ENCODE measurements around the gene AGT.
"Not testable (repeated sequence)": the region's sequence is repeated elsewhere in the genome, so short reads cannot be mapped to it uniquely, and the experiment has no call there.

AGT gene

GRCh38 chr1:230706887-230707731, 6.8 kb downstream of the AGT start:
- DNase-seq: no peak

- DNase-seq: no peak
These were observed 7.8 kb downstream of the AGT start for GRCh38 chr1:230706020-230706699.

DNA sequence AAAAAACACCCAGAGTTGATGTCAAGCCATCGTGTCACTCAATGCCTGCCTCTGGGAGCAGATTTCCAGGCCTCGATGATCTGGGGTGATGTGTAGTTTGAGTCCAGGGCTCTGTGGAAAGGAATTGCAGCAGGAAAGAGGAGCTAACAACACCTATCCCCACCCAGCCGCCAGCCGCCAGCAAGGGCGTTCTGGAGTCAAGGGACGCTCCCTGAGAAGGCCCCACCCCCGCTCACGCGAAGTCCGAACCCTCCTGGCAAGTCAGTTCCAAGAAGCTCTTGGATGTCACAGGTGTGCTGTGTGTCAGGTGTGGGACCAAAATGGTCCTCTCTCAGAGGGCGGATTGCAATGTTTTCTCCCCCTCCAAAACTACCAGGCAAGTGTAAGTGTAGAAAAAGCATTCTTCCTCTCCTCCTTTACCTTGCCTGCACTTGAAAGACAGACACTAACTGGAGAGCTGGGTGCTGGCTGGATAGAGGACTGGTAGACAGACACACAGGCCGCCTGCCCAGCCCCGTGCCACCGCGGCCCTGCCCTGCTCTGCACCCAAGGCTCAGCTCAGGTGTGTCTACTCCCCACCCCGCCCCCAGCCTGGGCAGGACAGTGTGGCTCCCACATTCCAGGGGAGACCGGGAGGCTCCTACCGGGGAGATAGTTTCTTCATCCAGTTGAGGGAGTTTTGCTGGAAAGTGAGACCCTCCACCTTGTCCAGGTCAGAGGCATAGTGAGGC, 8.5 kb downstream of the AGT start:
- no peak for DNase-seq

- DNase-seq: no peak
These were observed 9.1 kb downstream of the AGT start for GRCh38 chr1:230704830-230705229.

- DNase-seq: no peak
These were observed 10.1 kb downstream of the AGT start for GRCh38 chr1:230703679-230704385.

GRCh38 chr1:230702934-230703678, 10.8 kb downstream of the AGT start:
- DNase-seq: peak; percentile 37

- no peak for DNase-seq
These were observed 11.8 kb downstream of the AGT start for GRCh38 chr1:230701895-230702768.

- DNase-seq: no peak
These were observed 12.5 kb downstream of the AGT start for GRCh38 chr1:230701434-230701833.

DNA sequence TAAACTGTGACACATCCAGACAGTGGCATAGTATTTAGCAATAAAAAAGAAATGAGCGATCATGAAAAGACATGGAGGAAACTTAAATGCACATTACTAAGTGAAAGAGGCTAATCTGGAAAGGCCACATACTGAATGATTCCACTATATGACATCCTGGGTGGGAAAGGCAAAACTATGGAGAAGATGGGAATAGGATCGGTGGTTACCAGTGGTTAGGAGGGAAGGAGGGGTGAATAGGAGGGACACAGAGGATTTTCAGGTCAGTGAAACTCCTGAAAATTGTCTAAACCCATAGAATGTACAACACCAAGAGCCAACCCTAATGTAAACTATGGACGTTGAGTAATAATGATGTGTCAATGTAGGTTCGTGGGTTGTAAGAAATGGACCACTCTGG, 13.8 kb downstream of the AGT start:
- DNase-seq: no peak

DNA sequence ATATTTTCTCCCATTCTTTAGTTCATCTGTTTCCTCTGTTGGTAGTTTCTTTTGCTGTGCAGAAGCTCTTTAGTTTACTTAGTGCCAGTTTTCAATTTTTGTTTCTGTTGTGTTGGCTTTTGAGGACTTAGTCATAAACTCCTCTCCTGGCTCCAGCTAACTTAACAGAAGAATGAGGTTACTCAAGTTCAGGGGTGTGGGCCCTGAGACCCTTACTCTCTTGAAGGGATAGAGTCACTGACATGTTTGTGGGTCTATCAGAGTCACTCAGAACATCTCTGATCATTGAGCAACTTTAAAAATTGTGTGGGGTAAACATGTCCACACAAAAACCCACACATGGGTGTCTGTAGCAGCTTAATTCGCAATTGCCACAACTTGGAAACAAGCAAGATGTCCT, 14.2 kb downstream of the AGT start:
- DNase-seq: no peak

DNA sequence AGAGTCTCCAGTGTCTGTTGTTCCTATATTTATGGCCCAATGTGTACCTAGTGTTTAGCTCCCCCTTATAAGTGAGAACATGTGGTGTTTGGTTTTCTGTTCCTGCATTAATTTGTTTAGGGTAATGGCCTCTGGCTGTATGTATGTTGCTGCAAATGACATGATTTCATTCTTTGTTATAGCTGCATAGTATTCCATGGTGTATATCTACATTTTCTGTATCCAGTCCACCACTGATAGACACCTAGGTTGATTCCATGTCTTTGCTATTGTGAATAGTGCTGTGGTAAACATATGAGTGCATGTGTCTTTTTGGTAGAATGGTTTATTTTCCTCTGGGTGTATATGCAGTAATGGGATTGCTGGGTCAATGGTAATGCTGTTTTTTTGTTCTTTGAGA, 15.0 kb downstream of the AGT start:
- DNase-seq: not testable (repeated sequence)

DNA sequence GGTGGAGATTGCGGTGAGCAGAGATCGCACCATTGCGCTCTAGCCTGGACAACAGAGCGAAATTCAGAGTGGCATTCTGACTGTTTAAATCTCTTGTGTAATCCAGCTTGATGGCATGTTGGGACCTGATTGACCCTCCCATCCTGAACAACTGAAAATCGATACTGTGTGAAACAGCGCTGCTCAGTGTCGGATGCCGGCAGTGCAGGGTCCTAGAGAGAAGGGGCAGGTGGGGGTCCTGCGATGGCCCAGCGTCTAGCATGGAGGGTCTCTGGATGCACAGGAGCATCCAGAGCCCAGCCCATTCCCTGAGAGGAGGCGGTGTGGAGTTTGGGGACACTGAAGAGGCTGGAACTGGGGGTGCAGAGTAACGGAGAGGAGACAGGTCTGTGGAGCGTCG, 15.8 kb downstream of the AGT start:
- no peak for DNase-seq

DNA sequence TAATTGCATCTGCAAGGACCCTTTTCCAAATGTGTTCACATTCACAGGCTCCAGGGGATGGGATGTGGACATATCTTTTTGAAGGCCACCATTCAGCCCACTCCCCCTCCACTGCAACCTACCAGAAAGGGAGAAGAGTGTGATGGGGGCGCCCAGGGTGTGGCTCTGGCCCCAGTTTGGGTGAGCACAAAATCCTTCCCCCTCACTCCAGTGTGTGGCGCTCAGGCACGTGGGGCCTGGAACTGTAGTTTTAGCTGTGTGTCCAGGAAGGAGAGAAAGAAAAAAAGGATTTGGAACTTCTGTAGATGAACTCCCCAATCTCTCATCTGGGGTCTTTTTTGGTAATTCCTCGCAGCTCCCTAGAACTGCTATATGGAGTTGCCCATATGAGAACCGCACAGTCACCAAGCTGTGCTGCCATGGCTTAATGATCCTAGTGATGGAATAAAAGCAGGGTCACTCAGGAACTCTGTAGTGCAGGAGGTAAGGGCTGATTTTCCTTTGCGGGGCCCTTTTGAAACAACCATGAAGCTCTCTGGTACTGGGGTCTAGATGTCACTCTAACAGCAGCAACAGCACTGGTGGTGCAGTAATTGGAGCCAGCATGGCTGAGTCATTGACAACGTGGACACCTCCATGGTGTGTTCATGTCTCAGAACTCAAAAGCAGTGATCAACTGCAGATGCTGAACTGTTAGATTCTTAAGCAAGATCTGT, 17.0 kb downstream of the AGT start:
- DNase-seq: no peak

- DNase-seq: no peak
These were observed 17.7 kb downstream of the AGT start for GRCh38 chr1:230696218-230696617.

GRCh38 chr1:230694991-230695390, 18.9 kb downstream of the AGT start:
- DNase-seq: no peak

DNA sequence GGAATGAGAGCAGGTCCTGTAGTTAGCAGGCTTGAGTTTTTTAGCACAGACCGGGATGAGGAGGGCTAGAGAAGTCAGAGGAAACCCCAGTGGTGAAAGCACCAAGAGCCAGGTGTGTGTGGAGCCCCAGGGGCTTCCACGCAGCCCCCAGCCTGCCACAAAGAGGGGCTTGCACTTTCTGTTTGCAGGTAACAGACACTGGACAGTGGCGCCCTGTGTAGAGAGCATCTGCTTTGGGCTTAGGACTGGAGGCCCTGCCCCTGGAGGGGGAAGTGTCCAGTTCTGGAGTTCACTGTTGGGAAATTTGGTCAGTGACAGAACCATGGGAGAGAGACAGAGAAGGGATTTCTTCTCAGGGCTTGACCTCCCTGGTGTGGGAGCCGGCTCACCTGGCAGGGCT, 19.5 kb downstream of the AGT start:
- DNase-seq: no peak

- no peak for DNase-seq
These were observed 20.1 kb downstream of the AGT start for GRCh38 chr1:230693777-230694176.

- DNase-seq: no peak
These were observed 20.7 kb downstream of the AGT start for GRCh38 chr1:230693221-230693620.

GRCh38 chr1:230691615-230692014, 22.3 kb downstream of the AGT start:
- no peak for DNase-seq

DNA sequence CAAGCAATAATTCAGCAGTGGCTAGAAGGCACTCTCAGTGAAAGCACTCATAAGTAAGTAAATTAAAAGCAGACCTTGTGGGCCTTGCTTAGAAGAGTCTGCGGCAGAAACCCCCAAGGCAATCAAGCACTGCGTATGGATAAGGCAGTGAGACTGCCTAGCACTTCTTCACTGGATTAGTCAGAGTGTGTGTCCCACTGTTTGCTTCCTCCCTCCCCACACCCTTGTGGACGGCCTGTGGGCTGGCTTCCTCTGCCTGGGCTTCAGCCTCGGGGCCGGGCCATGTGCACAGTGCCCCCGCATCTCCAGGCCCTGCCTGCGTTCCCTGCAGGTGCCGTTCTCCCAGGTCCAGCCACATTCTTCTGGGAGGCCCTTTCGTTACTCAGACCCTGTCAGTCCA, 23.8 kb downstream of the AGT start:
- DNase-seq: no peak

DNA sequence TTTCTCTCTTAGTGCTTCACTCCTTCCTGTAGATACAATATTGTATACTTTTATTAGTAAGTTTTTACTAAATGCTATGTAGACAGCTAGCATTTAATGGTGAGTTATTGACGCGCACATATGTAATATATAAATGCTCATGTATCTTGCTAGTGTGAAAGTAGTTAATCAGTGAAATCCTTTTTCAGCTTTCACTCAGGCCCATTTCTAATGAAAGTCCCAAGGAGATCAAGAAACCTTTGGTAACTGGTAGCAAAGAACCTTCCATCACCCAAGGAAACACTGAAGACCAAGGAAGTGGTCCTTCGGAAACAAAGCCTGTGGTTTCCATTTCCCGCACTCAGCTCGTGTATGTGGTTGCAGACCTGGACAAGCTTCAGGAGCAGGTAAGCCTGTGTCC, 27.2 kb downstream of the AGT start:
- no peak for DNase-seq

Measured in RPMI8226 (cell line).